GM21717 (cell line): Measurements from ENCODE around the gene ROBO1.
"Not testable (repeated sequence)": the region's sequence is repeated elsewhere in the genome, so short reads cannot be mapped to it uniquely, and the experiment has no call there.

Experiments
- ATAC-seq: cut with Tn5 transposase; IDR thresholded peaks from one replicate; pipeline ENCODE4 v1.9.1; 2021; ENCODE audit warnings: mild to moderate bottlenecking, moderate library complexity; ENCODE audit not compliant: unreplicated experiment

Gene ROBO1

DNA sequence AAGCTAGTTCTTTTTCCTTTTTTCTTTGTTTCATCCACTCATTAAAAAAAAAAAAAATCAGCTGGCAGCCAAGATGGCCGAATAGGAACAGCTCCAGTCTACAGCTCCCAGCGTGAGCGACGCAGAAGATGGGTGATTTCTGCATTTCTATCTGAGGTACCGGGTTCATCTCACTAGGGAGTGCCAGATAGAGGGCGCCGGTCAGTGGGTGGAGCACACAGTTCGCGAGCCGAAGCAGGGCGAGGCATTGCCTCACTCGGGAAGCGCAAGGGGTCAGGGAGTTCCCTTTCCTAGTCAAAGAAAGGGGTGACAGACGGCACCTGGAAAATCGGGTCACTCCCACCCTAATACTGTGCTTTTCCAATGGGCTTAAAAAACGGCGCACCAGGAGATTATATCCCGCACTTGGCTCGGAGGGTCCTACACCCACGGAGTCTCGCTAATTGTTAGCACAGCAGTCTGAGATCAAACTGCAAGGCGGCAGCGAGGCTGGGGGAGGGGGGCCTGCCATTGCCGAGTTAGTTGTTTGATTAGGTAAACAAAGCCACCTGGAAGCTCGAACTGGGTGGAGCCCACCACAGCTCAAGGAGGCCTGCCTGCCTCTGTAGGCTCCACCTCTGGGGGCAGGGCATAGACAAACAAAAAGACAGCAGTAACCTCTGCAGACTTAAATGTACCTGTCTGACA is 1092.5 kb downstream of the ROBO1 start:
- ATAC-seq, result not testable (repeated sequence)

DNA sequence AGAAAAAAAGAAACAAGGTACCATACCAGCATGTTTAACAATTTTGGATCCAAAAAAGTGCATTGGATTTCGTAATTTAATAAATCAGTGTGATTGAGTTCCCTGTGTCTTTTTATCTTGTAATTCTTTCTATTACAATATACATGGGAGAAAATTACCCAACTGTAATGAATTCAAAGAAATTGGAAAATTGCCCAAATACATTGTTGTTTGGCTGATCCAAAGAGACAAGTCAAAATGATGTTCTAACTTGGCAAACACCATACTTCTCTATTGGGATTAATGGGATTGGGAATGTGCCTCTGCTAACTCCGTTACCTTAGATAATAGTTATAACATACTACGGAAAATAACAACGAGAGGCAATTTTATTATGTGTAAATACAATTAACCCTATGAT is 1097.1 kb downstream of the ROBO1 start:
- no peak for ATAC-seq

GRCh38 chr3:78670094-78670493 is 1097.7 kb downstream of the ROBO1 start:
- no peak for ATAC-seq

GRCh38 chr3:78668302-78668701 is 1099.5 kb downstream of the ROBO1 start:
- no peak for ATAC-seq

DNA sequence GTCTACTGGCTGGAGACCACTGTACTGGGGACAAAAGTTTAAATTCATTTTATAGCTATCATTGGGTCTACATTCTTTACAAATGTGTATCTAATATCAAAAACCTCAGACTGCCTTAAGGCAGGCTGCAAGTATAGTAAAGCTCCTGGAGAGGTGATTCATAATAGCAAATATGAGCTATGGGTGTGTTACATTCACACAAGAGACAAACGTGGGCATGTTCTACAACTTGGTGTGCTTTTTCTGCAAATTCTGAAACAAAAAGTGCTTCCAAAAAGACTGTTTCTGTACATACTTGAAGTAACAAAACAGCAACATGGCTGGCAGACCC is 1101.4 kb downstream of the ROBO1 start:
- ATAC-seq, result no peak

DNA sequence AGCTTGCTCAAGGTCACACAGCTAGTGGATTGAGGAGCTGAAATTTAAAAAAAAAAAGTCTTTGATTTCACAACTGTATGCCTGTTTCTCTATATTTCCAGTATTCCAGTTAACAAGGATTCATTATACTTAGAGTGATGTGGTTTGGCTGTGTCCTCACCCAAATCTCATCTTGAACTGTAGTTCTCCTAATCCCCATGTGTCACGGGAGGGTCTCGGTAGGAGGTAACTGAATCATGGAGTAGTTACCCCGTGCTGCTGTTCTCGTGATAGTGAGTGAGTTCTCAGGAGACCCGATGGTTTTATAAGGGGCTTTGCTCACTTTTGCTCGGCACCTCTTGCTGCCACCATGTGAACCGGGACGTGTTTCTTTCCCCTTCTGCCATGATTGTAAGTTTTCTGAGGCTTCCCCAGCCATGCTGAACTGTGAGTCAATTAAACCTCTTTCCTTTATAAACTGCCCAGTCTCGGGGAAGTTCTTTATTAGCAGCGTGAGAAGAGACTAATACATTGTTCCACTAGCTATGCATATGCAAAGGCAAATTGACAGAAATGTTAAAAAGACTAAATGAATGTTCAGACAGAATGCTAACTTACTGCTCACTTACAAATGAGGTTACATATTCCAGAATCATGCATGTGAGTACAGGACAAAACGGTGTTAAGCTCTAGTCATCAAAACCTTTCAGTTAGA is 1101.9 kb downstream of the ROBO1 start:
- no peak for ATAC-seq

- no peak for ATAC-seq
Observed at GRCh38 chr3:78665101-78665500, 1102.7 kb downstream of the ROBO1 start.

DNA sequence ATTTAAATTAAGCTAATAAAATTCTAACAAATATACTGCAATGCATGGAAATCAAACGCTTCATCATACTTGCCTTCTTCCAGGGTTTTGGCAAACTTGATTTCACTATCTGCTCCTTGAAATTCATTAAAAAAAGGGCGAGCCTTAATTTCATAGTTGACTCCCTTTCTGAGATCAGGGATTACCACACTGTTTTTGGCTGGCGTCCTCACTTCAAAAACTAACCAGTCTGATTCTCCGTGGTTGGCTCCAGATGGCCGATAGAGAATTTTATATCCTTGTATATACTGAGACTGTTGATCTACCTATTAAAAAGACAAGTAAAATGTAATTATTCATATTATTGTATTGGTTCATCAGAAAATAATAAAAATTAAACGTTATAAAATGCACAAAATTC is 1106.8 kb downstream of the ROBO1 start:
- no peak for ATAC-seq

DNA sequence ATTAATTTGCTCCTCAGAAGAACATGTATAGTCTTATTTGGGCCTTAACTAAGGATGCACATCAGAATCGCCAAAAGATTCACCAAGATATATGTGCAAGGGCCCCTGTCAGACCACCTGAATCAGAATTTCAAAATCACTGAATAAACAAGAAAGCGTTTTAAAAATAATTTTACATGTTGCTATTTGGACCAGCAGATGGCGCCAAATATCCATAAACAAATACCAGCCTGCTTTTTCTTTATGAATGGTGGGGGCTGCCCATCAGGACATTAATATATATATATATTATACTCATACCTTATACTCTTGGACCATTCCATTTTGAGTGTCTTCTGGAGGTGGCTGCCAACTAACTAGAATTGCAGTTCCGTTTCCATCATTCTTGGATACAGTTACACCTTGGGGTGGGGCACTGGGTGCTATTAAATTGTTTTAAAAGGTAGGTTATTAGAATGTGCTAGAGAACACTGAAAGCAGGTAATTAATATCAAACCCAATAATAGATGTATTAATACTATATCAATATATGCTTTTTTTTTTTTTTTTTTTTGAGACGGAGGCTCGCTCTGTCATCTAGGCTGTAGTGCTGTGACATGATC is 1108.3 kb downstream of the ROBO1 start:
- ATAC-seq, result no peak

GRCh38 chr3:78647726-78648125 is 1120.1 kb downstream of the ROBO1 start:
- no peak for ATAC-seq

GRCh38 chr3:78645628-78646310 is 1122.0 kb downstream of the ROBO1 start:
- ATAC-seq, result peak; percentile 75

- ATAC-seq, result no peak
Observed at GRCh38 chr3:78644847-78645246, 1123.0 kb downstream of the ROBO1 start.

- no peak for ATAC-seq
Observed at GRCh38 chr3:78642226-78643035, 1125.4 kb downstream of the ROBO1 start.

DNA sequence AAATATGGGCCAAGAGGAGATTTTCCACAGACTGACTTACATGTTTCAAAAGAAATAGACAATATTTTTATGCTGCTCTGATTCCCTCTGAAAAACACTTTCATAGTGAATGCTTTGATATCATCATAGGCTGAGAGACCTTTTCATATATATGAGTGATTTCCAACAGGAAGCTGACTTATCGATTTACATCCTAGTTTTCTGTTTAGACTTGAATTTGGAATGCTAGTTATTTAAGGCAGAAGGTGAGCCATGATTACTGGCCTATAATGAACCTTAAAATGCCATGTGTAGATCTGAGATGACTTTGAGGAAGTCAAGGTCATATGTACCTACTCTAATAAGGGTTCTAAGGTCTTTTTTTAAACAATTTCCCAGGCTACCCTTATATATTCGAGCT is 1126.1 kb downstream of the ROBO1 start:
- ATAC-seq, result no peak

DNA sequence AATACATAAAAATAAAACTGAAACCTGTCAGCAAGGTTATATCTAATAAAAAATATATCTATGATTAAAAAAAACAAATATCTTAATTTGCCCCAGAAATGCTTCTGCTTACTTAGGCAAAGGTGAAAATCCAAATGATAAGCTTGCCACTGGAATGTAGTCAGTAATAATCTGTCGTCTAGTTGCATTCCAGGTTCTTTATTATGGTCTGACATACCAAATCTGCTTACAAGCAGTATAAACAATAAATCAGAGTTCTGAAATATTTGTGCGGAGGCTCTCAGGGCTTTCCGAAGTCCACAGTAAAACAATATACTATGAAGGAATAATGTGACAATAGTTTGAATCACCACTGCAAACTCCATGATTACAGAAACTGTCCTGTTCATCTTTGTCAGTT is 1133.5 kb downstream of the ROBO1 start:
- ATAC-seq, result no peak

GRCh38 chr3:78633626-78634025 is 1134.2 kb downstream of the ROBO1 start:
- no peak for ATAC-seq

- no peak for ATAC-seq
Observed at GRCh38 chr3:78632925-78633553, 1134.8 kb downstream of the ROBO1 start.

GRCh38 chr3:78629544-78629943 is 1138.3 kb downstream of the ROBO1 start:
- no peak for ATAC-seq

DNA sequence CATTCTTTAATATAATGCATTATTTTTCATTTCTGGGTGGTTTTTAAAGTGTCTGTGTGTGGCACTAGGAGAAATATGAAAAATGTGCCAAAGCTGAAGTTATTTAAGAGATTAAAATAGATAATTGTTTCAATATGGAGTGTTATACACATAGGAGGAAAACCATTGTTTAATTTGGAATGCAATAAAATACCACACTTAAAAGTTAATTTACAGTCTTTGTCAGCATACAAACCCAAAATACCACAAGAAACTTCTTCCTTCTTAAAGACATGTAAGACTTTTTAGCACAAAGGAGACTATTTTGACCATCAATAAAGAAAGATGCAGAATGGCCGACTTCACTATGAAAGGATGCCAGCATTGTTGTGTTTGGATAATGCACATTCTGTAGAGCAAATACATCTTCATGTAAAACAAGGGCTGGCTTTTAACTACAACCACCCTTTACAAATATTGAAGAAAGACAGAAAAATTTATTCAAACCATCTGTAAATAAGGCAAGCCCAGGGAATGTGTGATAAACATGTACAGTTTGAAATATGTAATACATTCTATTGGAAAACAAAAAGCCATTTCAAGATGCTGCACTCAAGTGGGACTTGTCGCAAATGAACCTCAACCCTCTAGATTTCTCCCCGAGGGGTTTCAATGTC is 1146.6 kb downstream of the ROBO1 start:
- ATAC-seq, result no peak

DNA sequence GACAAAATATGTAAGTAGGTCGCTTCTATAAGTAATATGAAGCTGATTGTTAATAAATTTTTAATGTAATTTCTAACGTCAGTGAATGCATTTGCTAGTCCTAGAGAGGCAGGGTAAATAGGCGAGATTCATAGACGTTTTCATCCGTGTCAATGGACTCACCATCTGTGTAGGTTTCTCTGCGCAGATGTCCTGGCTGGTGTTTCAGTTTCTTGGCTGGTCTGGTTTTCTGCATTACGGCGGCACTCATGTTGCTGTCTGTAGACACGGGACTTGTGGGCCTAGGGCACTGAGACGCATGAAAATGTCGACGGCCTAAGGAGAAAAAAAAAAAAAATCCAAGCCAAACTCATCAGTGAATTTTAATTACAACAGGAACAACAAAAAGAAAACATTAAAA is 1153.3 kb downstream of the ROBO1 start:
- no peak for ATAC-seq
